Right lobe of liver (tissue), 4 donors: Measurements from ENCODE around the gene FZD2.
"Not testable (repeated sequence)": the region's sequence is repeated elsewhere in the genome, so short reads cannot be mapped to it uniquely, and the experiment has no call there.

Source experiments
- POLR2A ChIP-seq: fragments of 450-650 bp; IDR thresholded peaks from one replicate; pipeline ENCODE4 v1.6.1; 2017; ENCODE audit warnings: antibody characterized with exemption, mild to moderate bottlenecking
- TF ChIP-seq, protein P1 (sequence below), 4 donors: fragments of 200-600 bp in 3 of 4; fragments of 450-650 bp in 1 of 4; IDR thresholded peaks; one replicate each; pipeline versions ENCODE4 v1.5.1 to v1.8.0; 2016 to 2022; ENCODE audit warnings: antibody characterized with exemption in 4 of 4, mild to moderate bottlenecking in 2 of 4
- donor health status: DM: no; HTN: no; CAD: no.
- donor health status: DM: no; HTN: no; CAD: no.
- donor health status: DM: no; HTN: yes; CAD: no.

- TF ChIP-seq, protein P1, sequence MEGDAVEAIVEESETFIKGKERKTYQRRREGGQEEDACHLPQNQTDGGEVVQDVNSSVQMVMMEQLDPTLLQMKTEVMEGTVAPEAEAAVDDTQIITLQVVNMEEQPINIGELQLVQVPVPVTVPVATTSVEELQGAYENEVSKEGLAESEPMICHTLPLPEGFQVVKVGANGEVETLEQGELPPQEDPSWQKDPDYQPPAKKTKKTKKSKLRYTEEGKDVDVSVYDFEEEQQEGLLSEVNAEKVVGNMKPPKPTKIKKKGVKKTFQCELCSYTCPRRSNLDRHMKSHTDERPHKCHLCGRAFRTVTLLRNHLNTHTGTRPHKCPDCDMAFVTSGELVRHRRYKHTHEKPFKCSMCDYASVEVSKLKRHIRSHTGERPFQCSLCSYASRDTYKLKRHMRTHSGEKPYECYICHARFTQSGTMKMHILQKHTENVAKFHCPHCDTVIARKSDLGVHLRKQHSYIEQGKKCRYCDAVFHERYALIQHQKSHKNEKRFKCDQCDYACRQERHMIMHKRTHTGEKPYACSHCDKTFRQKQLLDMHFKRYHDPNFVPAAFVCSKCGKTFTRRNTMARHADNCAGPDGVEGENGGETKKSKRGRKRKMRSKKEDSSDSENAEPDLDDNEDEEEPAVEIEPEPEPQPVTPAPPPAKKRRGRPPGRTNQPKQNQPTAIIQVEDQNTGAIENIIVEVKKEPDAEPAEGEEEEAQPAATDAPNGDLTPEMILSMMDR (IDR thresholded peaks at IDR 0.05): not testable (repeated sequence)
- TF ChIP-seq POLR2A: not testable (repeated sequence)
These were observed 11.1 kb downstream of the FZD2 start for GRCh38 chr17:44568311-44568944.
